PFSK-1 (cell line): ENCODE results near the gene SUCLG2.

Experiments
- POLR2AphosphoS5 ChIP-seq: IDR thresholded peaks from 2 replicates; pipeline ENCODE4 v1.6.1; 2012; ENCODE audit warnings: low read depth, mild to moderate bottlenecking, control low read depth, low read length, moderate library complexity
- REST ChIP-seq, 2 experiments: IDR thresholded peaks; 2 replicates each; pipeline versions ENCODE4 v1.6.1 to v1.8.0; 2011 to 2012; ENCODE audit warnings: low read depth in 2 of 2, low read length in 2 of 2, control low read depth in 1 of 2, inconsistent platforms in 1 of 2, mild to moderate bottlenecking in 1 of 2, moderate library complexity in 1 of 2; ENCODE audit not compliant: insufficient read depth in 1 of 2
- SIN3A ChIP-seq: IDR thresholded peaks from 2 replicates; pipeline ENCODE4 v1.6.1; 2012; ENCODE audit warnings: mild to moderate bottlenecking, low read length, moderate library complexity, borderline replicate concordance; ENCODE audit not compliant: insufficient read depth
- TAF1 ChIP-seq: IDR thresholded peaks from 2 replicates; pipeline ENCODE4 v1.6.1; 2012; ENCODE audit warnings: low read length, control low read depth, borderline replicate concordance; ENCODE audit not compliant: insufficient read depth

DNA sequence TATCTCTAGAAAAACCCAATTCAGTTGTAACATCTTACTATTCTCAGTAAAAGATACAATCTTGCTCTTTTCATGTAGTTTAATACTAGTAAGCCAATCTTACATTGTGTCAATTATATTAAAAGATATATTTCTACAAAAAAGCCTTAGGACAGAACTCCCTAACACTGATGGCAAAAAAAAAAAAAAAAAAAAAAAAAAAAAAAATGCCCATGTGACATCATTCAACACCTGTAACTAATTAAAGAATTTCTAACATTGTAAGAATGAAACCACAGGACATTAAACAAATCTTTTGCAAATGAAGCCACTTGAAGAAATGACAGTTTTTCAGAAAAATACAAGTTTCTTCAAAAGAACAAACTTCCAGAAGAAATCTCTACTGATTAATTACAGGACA is 119.8 kb downstream of the SUCLG2 start:
- TF ChIP-seq REST (IDR thresholded peaks at IDR 0.05; ENCODE audit: insufficient read depth in 1 of 2, low read depth in 2 of 2, low read length in 2 of 2) (no peak), TAF1 (no peak), POLR2AphosphoS5 (no peak), SIN3A (no peak)
